ENCODE data around the gene TRIM15. TPM values are rescaled to one million over a fixed set of nuclear protein-coding genes. Genes with fewer than 3 reads are reported as not detected.

TRIM15 gene
- total RNA-seq, 2 experiments from 2014 or later, result not detected

DNA sequence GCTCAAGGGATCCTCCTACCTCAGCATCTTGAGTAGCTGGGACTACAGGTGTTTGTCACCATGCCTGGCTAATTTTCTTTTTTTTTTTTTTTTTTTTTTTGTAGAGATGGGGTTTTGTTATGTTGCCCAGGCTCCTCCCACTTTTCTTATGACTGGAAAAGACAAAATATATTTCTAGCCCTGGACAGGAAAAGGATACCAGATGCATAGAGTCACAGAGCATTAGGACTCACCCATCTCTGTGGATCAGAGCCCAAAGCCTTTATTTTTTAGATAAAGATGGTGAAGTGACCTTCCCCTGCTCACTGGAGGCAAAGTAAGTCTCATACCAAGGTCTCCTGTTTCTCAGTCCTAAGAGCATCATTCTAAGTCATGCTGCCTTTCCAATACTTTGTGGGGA, 5.8 kb upstream of the TRIM15 start:
- no peak for TF ChIP-seq CTCF (IDR thresholded peaks at IDR 0.05)
- intact Hi-C loops (cut with micrococcal nuclease), result no loop called here
- H3K4me3 Mint-ChIP-seq, result no peak overlapping the region
- no peaks in the 10 kb centered on the region for H3K36me3 Mint-ChIP-seq (ENCODE audit: low read depth)
- H3K9me3 Mint-ChIP-seq, result no peaks in the 10 kb centered on the region
- H3K27me3 Mint-ChIP-seq, result peaks cover 26% of the 10 kb centered on the region
- peaks cover 12% of the 10 kb centered on the region for H3K4me1 Mint-ChIP-seq (ENCODE audit: low read depth)
- POLR2A ChIA-PET, result no interaction called here
- ATAC-seq (no peak), DNase-seq (no peak)
- no peak overlapping the region for H3K27ac Mint-ChIP-seq
- CTCF ChIA-PET, result no interaction called here

DNA sequence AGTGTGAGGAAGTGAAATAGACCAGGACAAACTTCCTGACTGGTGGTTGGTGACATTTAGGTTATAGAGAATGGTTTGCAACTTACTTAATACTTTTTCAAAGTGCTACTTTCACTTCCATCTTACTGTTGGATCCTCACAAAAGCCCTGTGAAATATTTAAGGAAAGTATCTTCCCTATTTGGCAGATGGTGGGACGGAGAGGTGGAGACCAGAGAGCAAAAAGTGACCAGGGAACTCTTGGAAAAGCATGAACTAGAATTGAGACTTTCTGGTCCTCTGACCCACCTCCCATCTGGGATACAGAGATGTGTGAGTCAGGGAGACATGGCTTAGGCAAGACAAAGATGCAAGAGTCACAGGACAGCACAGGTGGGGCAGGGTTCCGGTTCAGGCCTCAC, 5.3 kb upstream of the TRIM15 start:
- Mint-ChIP-seq H3K4me1 (ENCODE audit: low read depth) (peaks cover 15% of the 10 kb centered on the region), H3K27me3 (peaks cover 26% of the 10 kb centered on the region), H3K36me3 (ENCODE audit: low read depth) (no peaks in the 10 kb centered on the region), H3K27ac (no peak overlapping the region), H3K9me3 (no peaks in the 10 kb centered on the region), H3K4me3 (no peak overlapping the region)
- ATAC-seq (no peak), DNase-seq (no peak)
- intact Hi-C loops (cut with micrococcal nuclease), result no loop called here
- ChIA-PET CTCF (no interaction called here), POLR2A (no interaction called here)
- TF ChIP-seq CTCF (IDR thresholded peaks at IDR 0.05), result no peak

DNA sequence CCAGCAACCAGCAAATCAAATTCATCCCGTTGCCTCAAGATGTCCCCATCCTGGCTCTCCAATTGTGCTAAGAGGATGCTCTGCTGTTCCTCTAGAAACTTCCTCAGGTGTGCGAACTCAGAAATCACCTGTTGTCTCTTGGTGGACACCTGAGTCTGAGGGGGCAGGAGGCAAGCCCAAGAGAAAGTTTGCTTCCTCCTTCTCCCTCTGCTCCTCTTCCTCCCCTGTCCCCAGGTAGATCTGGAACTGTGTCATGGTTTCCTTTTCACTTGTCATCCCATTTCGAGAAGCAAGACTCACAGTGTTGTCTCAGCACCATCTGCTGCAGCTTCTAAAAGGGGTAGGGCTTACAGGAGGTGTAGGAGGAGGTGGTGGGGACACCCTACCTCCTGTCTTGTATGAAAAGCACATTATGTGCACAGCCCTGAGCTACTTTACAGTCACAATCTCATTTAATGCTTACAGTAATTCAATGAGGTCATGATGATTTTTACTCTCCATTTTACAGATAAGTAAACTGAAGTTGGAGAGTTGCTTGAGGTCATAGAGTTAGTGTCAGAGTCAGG, 4.8 kb upstream of the TRIM15 start:
- H3K4me1 Mint-ChIP-seq (ENCODE audit: low read depth), result peaks cover 18% of the 10 kb centered on the region
- H3K27ac Mint-ChIP-seq, result no peak overlapping the region
- H3K27me3 Mint-ChIP-seq, result peaks cover 23% of the 10 kb centered on the region
- ATAC-seq (peak; percentile 67), DNase-seq (no peak)
- TF ChIP-seq CTCF (IDR thresholded peaks at IDR 0.05), result no peak
- no peaks in the 10 kb centered on the region for H3K9me3 Mint-ChIP-seq
- CTCF ChIA-PET, result no interaction called here
- intact Hi-C loops (cut with micrococcal nuclease), result no loop called here
- POLR2A ChIA-PET, result no interaction called here
- no peak overlapping the region for H3K4me3 Mint-ChIP-seq
- H3K36me3 Mint-ChIP-seq (ENCODE audit: low read depth), result no peaks in the 10 kb centered on the region

GRCh38 chr6:30160008-30160784, 3.1 kb upstream of the TRIM15 start:
- ChIA-PET POLR2A (interaction anchor here (1.6 kb wide), 1 partner anchor 54 kb away, joined by 3 read pairs; no protein-coding TSS in a partner anchor), CTCF (no interaction called here)
- H3K27me3 Mint-ChIP-seq, result peaks cover 22% of the 10 kb centered on the region
- no peaks in the 10 kb centered on the region for H3K9me3 Mint-ChIP-seq
- intact Hi-C loops (cut with micrococcal nuclease), result no loop called here
- H3K27ac Mint-ChIP-seq, result no peak overlapping the region
- H3K4me3 Mint-ChIP-seq, result no peak overlapping the region
- TF ChIP-seq CTCF (IDR thresholded peaks at IDR 0.05), result no peak
- ATAC-seq, result no peak
- DNase-seq, result no peak
- H3K36me3 Mint-ChIP-seq (ENCODE audit: low read depth), result no peaks in the 10 kb centered on the region
- peaks cover 18% of the 10 kb centered on the region for H3K4me1 Mint-ChIP-seq (ENCODE audit: low read depth)

DNA sequence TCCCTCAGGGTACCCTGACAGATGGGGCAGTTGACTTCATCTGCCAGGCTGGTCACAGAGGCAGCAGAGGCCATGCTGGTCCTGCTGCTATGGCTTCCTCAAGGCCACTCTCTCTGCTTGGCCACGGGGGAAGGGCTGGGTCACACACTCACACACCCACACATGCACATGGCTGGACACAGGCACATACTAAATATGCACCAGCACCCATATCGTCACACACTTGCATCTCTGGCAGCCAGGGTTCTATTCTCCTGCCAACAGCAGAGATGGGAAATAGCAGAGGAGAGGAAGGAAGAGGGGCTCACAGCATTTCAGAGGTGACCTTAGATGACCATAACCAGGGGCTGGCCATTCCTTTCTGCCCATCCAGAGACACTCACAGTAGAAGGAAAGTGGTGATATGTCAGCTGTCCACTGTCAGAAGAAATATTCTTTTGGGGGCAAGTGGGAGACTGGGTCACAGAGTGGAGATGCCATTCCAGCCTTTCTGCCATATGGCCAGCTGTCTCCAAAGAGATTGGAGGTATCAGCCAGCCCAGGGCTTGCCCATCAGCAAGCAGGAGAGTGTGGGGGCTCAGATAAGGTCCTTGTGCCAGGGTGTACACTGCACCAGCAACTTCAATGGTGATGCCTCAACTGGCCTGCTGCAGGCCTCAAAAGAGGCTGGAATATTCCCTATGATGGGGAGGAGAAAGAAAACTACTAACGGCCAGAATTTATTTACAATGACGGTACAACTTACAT, 2.4 kb upstream of the TRIM15 start, which contains the start of gene TRIM10:
Gene TRIM10 (minus strand): TSS at position 427 of the 747 bp plus-strand sequence. CDS start 353 bp downstream, at position 74.
- Mint-ChIP-seq H3K27me3 (peaks cover 24% of the 10 kb centered on the region), H3K36me3 (ENCODE audit: low read depth) (no peaks in the 10 kb centered on the region), H3K4me1 (ENCODE audit: low read depth) (peaks cover 18% of the 10 kb centered on the region), H3K4me3 (no peak within 1 kb of the TSS), H3K9me3 (no peaks in the 10 kb centered on the region), H3K27ac (no peak within 1 kb of the TSS)
- no peak for TF ChIP-seq CTCF (IDR thresholded peaks at IDR 0.05)
- intact Hi-C loops (cut with micrococcal nuclease), result no loop called here
- no peak for ATAC-seq
- no peak for DNase-seq
- ChIA-PET POLR2A (interaction anchor here (1.6 kb wide), 1 partner anchor 53 kb away, joined by 3 read pairs; no protein-coding TSS in a partner anchor), CTCF (no interaction called here)

Measured in activated CD8-positive, alpha-beta T cell treated with anti-CD3 and anti-CD28 coated beads for 36 hours (primary cell).